Fibroblast of the conjunctiva (primary cell): ENCODE data around the gene NSD1.
"Not testable (repeated sequence)": the region's sequence is repeated elsewhere in the genome, so short reads cannot be mapped to it uniquely, and the experiment has no call there.

Experiments used
- DNase-seq: peaks from one replicate; pipeline ENCODE4 v3.0.0-alpha.2; 2010; ENCODE audit warnings: low read depth

Gene NSD1

DNA sequence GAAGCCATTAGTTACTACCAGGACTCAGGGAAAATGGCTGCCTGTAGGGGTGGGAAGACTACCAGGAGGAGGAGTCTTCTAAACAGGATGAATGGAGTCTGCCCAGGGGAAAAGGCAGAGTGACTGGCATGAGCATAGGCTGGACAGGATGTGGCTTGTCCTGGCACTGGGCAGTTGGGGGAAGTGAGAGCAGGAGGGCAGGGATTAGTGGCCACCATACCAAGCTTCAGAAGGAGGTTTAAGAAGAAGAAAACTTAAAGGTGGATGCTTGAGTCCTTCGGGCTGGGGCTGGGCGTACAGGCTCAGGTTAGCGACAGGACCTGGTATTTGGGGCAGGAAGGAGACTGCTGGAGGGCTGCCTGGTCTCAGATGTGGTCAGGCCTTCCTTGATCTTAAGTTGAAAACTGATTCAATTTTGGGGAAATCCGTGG, 5.0 kb upstream of the NSD1 start:
- no peak for DNase-seq

DNA sequence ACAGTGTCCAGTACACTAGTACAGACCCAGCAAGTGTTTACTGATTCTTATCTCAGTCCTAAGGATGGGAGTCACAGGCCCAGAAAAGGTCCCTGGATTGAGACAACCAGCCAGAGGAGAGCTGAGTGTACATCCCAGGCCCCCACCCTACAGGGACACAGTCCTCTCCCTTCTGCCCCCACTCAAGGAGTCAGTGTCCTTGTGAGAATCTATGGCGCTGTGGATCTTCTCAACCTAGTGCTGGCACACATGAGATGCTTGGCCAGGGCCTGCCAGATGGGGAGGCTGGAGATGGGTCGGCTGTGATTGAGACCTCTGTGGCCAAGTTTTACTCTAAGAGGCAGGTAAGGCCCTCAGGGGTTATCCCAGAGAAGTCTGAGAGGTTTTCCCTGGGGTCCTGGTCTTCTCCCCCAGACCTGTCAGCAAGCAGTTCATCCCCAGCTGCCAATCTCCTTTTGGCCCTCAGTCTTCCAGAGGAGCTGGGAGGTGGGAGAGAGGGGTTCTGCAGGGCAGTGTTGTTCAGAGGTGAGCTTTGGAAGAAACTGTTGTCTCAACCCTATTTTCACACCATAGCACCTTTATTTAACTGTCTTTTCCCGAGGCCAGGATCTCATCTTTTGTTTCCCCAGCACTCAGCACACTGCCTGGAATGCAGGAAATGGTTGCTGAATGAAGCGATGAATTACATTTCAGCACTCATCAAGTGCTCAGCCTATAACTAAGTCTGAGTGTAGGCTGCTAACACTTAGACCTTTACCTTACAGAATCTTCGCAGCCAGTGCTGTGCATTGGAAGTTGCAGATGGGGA, 3.2 kb upstream of the NSD1 start:
- no peak for DNase-seq

- no peak for DNase-seq
Measured at GRCh38 chr5:177131019-177131320, 2.6 kb upstream of the NSD1 start.

- no peak for DNase-seq
Measured at GRCh38 chr5:177131352-177132135, 2.0 kb upstream of the NSD1 start.

GRCh38 chr5:177132136-177133095, 1.2 kb upstream of the NSD1 start:
- no peak for DNase-seq

- no peak for DNase-seq
Measured at GRCh38 chr5:177133853-177134696, 502 bp downstream of the NSD1 start.

DNA sequence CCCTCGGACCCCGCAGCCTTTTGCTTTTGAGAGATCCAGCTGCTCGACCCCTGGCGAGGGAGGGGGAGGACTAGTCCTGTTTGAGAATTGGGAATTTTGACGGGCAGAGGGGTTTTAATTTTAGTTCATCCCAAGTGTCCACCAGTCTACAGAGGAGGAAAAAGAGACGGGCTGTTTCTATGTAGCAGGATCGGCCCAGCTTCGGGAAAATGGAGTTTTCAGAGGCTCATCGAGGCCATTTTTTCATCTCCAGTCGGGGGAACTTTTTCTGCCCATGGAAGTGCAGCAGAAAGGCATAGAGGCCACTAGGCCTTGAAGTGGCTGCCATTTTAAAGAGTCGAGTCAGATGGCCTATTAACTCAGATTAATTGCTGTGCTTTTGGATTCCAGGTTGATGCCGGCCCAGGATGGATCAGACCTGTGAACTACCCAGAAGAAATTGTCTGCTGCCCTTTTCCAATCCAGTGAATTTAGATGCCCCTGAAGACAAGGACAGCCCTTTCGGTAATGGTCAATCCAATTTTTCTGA, 1.2 kb downstream of the NSD1 start:
- no peak for DNase-seq

DNA sequence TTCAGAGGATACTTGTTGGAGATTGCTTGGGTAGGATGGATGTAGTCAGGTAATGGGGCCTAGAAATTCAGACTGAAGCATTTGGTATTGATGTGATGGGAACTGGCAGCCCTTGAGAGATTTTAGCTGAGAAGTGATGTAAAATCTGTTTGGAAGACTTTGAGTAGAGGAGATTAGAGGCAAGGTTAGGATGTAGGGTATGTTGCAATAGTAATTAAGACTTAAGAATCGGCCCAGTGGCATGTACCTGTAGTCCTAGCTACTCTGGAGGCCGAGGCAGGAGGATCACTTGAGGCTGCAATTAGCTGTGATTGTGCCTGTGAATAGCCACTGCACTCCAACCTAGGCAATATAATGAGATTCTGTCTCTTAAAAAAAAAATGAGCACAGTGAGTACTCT, 6.7 kb downstream of the NSD1 start:
- no peak for DNase-seq

- DNase-seq: no peak
Measured at GRCh38 chr5:177141496-177141895, 7.9 kb downstream of the NSD1 start.

GRCh38 chr5:177142098-177142611, 8.6 kb downstream of the NSD1 start:
- DNase-seq: no peak

DNA sequence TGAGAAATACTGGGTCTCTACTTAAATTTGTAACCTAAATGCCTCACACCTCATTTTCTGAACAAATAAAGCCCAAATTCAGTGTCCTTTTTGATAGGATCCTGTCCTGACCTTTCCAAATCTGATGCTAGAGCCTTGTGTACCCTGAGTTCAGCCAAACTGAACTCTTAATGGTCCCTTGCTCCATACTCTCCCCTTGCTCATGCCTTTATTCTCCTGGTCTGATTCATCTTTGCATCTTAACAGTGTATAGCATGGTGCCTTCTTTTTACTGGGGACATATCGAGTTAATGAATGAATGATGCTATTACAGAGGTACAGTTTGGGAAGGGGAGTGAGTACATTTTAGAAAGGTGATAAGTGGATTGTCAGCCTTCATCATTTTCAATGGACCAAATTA, 9.2 kb downstream of the NSD1 start:
- no peak for DNase-seq

DNA sequence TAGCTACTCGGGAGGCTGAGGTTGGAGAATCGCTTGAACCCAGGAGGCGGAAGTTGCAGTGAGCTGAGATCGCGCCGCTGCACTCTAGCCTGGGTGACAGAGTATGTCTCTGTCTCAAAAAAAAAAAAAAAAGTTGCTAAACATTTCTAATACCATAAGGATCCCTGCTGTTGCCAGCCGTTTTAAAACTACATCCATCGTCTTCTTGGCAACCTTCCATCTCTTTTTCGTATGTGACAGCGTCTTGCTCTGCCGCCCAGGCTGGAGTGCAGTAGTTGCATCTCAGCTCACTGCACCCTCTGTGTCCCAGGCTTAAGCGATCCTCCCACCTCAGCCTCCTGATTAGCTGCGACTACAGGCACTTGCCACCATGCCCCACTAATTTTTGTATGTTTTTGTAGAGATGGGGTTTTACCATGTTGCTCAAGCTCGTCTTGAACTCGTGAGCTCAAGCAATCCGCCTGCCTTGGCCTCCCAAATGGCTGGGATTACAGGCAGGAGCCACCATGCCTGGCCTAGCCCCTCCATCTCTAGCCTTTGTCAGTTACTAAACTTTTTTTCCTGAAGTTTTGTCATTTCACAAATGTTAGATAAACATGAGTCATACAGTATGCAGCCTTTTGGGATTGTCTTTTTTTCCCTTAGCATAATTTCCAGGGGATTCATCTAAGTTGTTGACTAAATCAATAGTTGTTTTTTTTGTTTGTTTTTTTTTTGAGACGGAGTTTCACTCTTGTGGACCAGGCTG, 13.5 kb downstream of the NSD1 start:
- DNase-seq: no peak

- not testable (repeated sequence) for DNase-seq
Measured at GRCh38 chr5:177150061-177150460, 16.5 kb downstream of the NSD1 start.

DNA sequence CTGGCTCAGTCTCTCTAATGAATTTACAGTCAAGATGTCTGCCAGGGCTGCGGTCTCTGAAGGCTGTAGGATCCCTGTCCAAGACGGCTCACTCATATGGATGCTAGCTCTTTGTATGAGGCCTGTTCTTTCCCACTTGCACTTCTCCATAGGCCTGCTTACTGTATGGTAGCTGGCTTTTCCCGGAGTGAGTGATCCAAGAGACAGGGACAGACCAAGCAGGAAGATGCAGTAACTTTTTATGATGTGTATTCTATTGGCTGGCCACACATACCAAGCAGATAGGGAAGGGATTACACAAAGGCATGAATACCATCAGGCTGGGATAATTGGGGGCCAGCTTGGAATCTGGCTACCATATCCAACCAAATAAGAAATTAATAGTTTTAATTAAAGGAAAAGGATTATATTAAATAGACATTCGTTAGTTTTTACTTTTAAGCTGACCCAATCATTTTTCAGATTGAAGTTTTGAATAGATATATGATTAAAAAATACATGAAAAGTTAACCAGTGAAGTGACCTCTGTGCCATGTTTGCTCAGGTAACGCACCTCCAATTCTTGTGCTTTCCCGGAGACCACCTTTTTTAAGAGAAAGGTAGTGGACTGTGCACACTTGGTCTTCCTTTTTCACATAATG, 20.6 kb downstream of the NSD1 start:
- DNase-seq: no peak

GRCh38 chr5:177162379-177162778, 28.8 kb downstream of the NSD1 start:
- DNase-seq: no peak

- no peak for DNase-seq
Measured at GRCh38 chr5:177163500-177163899, 29.9 kb downstream of the NSD1 start.

- DNase-seq: no peak
Measured at GRCh38 chr5:177169271-177169670, 35.7 kb downstream of the NSD1 start.

DNA sequence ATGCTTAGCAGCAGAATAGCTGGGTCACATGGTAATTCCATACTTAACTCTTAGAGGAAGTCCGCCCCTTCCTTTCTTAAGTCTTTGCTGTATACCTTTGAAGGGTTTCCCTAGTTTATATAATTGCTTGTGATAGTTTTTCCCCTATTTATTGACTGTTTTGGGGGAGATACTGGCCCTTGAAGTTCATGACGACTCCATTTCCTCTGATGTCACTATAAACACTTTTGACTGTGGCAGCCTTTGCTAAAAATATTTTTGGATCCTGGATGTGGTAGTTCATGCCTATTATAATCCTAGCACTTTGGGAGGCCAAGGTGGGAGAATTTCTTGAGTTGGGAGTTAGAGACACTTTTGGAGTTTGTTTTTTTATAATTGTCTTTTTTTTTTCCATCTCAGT, 38.4 kb downstream of the NSD1 start:
- DNase-seq: no peak

- DNase-seq: no peak
Measured at GRCh38 chr5:177175336-177175735, 41.8 kb downstream of the NSD1 start.
